ENCODE measurements around the gene SPATA46. TPM values are rescaled to one million over a fixed set of nuclear protein-coding genes. Genes with fewer than 3 reads are reported as not detected.

SPATA46 gene
- total RNA-seq, 2 experiments from 2014 or later, result not detected

DNA sequence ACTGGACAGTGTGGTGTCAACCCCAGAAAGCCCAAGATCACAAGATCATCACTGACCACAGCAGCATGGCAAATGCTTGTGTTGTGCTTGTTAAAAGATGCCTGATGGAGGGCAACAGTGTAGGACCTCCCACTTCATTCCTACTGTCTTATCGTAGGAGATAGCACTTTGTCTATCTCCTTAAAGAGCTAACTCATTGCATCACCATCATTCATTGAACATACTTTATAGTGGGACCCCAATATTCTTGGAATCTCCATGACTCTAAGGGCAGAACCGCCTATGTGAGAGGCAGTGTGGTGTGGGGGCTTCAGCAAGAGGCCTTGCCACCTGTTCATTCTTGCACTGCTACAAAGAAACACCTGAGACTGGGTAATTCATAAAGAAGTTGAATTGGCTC, 40.3 kb upstream of the SPATA46 start:
- DNase-seq (no peak), ATAC-seq (ENCODE audit: poor library complexity) (no peak)
- Histone ChIP-seq H3K27me3 (ENCODE audit: control insufficient read depth in 1 of 2, insufficient read depth in 2 of 2, low read length in 2 of 2) (peaks cover 10 to 22% of the 10 kb centered on the region in 2 experiments), H3K27ac (ENCODE audit: low read depth in 1 of 2, low read length in 2 of 2) (no peak overlapping the region), H3K36me3 (ENCODE audit: insufficient read depth, low read length) (no peaks in the 10 kb centered on the region), H3K4me3 (ENCODE audit: low read length) (no peak overlapping the region), H3K4me1 (ENCODE audit: insufficient read depth, low read length) (no peaks in the 10 kb centered on the region), H3K9me3 (ENCODE audit: control insufficient read depth in 1 of 2, insufficient read depth in 1 of 2, low read length in 2 of 2) (no peaks in the 10 kb centered on the region)
- CTCF ChIA-PET, result no interaction called here
- intact Hi-C loops (cut with DNase I, micrococcal nuclease), result no loop called here
- Mint-ChIP-seq H3K36me3 (ENCODE audit: low read depth) (no peaks in the 10 kb centered on the region), H3K9me3 (no peaks in the 10 kb centered on the region), H3K27ac (no peak overlapping the region), H3K4me1 (ENCODE audit: low read depth) (no peaks in the 10 kb centered on the region), H3K27me3 (peaks cover 55% of the 10 kb centered on the region), H3K4me3 (no peak overlapping the region)
- POLR2A ChIA-PET, result no interaction called here
- TF ChIP-seq, protein P1, sequence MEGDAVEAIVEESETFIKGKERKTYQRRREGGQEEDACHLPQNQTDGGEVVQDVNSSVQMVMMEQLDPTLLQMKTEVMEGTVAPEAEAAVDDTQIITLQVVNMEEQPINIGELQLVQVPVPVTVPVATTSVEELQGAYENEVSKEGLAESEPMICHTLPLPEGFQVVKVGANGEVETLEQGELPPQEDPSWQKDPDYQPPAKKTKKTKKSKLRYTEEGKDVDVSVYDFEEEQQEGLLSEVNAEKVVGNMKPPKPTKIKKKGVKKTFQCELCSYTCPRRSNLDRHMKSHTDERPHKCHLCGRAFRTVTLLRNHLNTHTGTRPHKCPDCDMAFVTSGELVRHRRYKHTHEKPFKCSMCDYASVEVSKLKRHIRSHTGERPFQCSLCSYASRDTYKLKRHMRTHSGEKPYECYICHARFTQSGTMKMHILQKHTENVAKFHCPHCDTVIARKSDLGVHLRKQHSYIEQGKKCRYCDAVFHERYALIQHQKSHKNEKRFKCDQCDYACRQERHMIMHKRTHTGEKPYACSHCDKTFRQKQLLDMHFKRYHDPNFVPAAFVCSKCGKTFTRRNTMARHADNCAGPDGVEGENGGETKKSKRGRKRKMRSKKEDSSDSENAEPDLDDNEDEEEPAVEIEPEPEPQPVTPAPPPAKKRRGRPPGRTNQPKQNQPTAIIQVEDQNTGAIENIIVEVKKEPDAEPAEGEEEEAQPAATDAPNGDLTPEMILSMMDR (IDR thresholded peaks at IDR 0.05), result no peak

GRCh38 chr1:162416215-162416614, 39.6 kb upstream of the SPATA46 start:
- Mint-ChIP-seq H3K27ac (no peak overlapping the region), H3K36me3 (ENCODE audit: low read depth) (no peaks in the 10 kb centered on the region), H3K27me3 (peaks cover 55% of the 10 kb centered on the region), H3K9me3 (no peaks in the 10 kb centered on the region), H3K4me1 (ENCODE audit: low read depth) (no peaks in the 10 kb centered on the region), H3K4me3 (no peak overlapping the region)
- Histone ChIP-seq H3K27me3 (ENCODE audit: control insufficient read depth in 1 of 2, insufficient read depth in 2 of 2, low read length in 2 of 2) (peaks cover 10 to 20% of the 10 kb centered on the region in 2 experiments), H3K4me1 (ENCODE audit: insufficient read depth, low read length) (no peaks in the 10 kb centered on the region), H3K36me3 (ENCODE audit: insufficient read depth, low read length) (no peaks in the 10 kb centered on the region), H3K27ac (ENCODE audit: low read depth in 1 of 2, low read length in 2 of 2) (no peak overlapping the region), H3K4me3 (ENCODE audit: low read length) (no peak overlapping the region), H3K9me3 (ENCODE audit: control insufficient read depth in 1 of 2, insufficient read depth in 1 of 2, low read length in 2 of 2) (no peaks in the 10 kb centered on the region)
- POLR2A ChIA-PET, result no interaction called here
- CTCF ChIA-PET, result no interaction called here
- DNase-seq (no peak), ATAC-seq (ENCODE audit: poor library complexity) (no peak)
- intact Hi-C loops (cut with DNase I, micrococcal nuclease), result no loop called here
- TF ChIP-seq, protein P1 (IDR thresholded peaks at IDR 0.05), result no peak

DNA sequence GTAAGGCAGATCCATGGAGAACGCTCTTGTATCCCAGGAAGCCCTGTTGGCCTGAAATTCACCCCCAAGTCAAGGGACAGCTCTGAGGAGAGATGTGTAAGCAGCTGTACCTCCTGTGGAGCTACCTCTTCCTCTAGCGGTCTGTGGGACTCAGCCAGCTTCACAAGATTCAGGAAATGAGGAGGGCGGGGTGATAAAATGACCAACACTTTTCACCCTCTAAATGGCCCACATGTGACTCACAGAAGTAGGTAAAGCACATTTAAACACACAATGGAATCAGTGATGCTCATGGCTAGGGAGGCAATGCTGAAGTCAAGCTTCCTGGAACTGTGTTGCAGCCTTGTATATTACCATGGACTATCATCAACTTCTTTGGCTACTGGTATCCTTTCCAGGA, 35.3 kb upstream of the SPATA46 start, which contains the start of gene SH2D1B:
SH2D1B (minus strand) TSS at position 135 of the 400 bp plus-strand sequence; CDS start at position 15, 120 bp downstream.
- Mint-ChIP-seq H3K27ac (no peak within 1 kb of the TSS), H3K27me3 (peaks cover 37% of the 10 kb centered on the region), H3K36me3 (ENCODE audit: low read depth) (no peaks in the 10 kb centered on the region), H3K4me3 (no peak within 1 kb of the TSS), H3K9me3 (no peaks in the 10 kb centered on the region), H3K4me1 (ENCODE audit: low read depth) (no peaks in the 10 kb centered on the region)
- DNase-seq (peak in 1 of 14 experiments; percentile 16), ATAC-seq (ENCODE audit: poor library complexity) (no peak)
- Histone ChIP-seq H3K4me1 (ENCODE audit: insufficient read depth, low read length) (no peaks in the 10 kb centered on the region), H3K36me3 (ENCODE audit: insufficient read depth, low read length) (no peaks in the 10 kb centered on the region), H3K27ac (ENCODE audit: low read depth in 1 of 2, low read length in 2 of 2) (no peak within 1 kb of the TSS), H3K9me3 (ENCODE audit: control insufficient read depth in 1 of 2, insufficient read depth in 1 of 2, low read length in 2 of 2) (no peaks in the 10 kb centered on the region), H3K4me3 (ENCODE audit: low read length) (no peak within 1 kb of the TSS), H3K27me3 (ENCODE audit: control insufficient read depth in 1 of 2, insufficient read depth in 2 of 2, low read length in 2 of 2) (peaks cover 8 to 10% of the 10 kb centered on the region in 2 experiments)
- POLR2A ChIA-PET, result no interaction called here
- CTCF ChIA-PET, result no interaction called here
- TF ChIP-seq, protein P1 (IDR thresholded peaks at IDR 0.05), result no peak
- intact Hi-C loops (cut with DNase I, micrococcal nuclease), result no loop called here
